ENCODE results near the gene PLXDC2. TPM values are rescaled to one million over a fixed set of nuclear protein-coding genes. Genes with fewer than 3 reads are reported as not detected.
"Not testable (repeated sequence)": the region's sequence is repeated elsewhere in the genome, so short reads cannot be mapped to it uniquely, and the experiment has no call there.

Gene PLXDC2
- total RNA-seq, result 5.1 and 12.3 TPM in 2 replicates
- polyA plus RNA-seq, result 4.2 and 6.2 TPM in 2 replicates
- polyA plus RNA-seq (2012), result 2.3 and 3.7 TPM in 2 replicates
- polyA minus RNA-seq (ENCODE audit: low replicate concordance), result 2.8 and 4.4 TPM in 2 replicates

DNA sequence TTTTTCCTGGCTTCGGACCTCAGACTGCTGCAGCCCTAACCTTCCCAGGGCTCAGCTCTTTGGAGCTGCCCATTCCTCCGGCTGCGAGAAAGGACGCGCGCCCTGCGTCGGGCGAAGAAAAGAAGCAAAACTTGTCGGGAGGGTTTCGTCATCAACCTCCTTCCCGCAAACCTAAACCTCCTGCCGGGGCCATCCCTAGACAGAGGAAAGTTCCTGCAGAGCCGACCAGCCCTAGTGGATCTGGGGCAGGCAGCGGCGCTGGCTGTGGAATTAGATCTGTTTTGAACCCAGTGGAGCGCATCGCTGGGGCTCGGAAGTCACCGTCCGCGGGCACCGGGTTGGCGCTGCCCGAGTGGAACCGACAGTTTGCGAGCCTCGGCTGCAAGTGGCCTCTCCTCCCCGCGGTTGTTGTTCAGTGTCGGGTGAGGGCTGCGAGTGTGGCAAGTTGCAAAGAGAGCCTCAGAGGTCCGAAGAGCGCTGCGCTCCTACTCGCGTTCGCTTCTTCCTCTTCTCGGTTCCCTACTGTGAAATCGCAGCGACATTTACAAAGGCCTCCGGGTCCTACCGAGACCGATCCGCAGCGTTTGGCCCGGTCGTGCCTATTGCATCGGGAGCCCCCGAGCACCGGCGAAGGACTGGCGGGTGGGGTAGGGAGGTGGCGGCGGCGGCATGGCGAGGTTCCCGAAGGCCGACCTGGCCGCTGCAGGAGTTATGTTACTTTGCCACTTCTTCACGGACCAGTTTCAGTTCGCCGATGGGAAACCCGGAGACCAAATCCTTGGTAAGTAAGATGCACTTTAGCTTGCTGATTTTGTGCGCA, at the start of gene PLXDC2:
Gene PLXDC2 (plus strand): TSS at position 22 of the 820 bp plus-strand sequence.
- no peaks in the 10 kb centered on the region for H3K79me2 ChIP-seq (ENCODE audit: control insufficient read depth, insufficient read depth, low read length)
- H3K4me2 ChIP-seq (ENCODE audit: extremely low read depth, insufficient read depth, low read length), result peak within 1 kb of the TSS; percentile 97
- no peaks in the 10 kb centered on the region for H3K4me1 ChIP-seq (ENCODE audit: control insufficient read depth, extremely low read depth, insufficient read depth, low read length)
- no peaks in the 10 kb centered on the region for H3K36me3 ChIP-seq (ENCODE audit: control insufficient read depth, insufficient read depth, low read length)
- H3K4me3 ChIP-seq (replicated peaks in 1 of 4; ENCODE audit: control extremely low read depth in 1 of 4, insufficient read depth in 1 of 4, low read depth in 3 of 4, low read length in 4 of 4), result peak within 1 kb of the TSS; percentile 54 to 81 (median 74)
- TF ChIP-seq, protein P1, sequence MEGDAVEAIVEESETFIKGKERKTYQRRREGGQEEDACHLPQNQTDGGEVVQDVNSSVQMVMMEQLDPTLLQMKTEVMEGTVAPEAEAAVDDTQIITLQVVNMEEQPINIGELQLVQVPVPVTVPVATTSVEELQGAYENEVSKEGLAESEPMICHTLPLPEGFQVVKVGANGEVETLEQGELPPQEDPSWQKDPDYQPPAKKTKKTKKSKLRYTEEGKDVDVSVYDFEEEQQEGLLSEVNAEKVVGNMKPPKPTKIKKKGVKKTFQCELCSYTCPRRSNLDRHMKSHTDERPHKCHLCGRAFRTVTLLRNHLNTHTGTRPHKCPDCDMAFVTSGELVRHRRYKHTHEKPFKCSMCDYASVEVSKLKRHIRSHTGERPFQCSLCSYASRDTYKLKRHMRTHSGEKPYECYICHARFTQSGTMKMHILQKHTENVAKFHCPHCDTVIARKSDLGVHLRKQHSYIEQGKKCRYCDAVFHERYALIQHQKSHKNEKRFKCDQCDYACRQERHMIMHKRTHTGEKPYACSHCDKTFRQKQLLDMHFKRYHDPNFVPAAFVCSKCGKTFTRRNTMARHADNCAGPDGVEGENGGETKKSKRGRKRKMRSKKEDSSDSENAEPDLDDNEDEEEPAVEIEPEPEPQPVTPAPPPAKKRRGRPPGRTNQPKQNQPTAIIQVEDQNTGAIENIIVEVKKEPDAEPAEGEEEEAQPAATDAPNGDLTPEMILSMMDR (conservative IDR thresholded peaks at IDR 0.05 in 1 of 2, IDR thresholded peaks at IDR 0.05 in 1 of 2; ENCODE audit: low read depth in 1 of 2, low read length in 2 of 2), result no peak
- no peak for TF ChIP-seq EZH2 (IDR thresholded peaks at IDR 0.05; ENCODE audit: low read length, missing control alignments)
- H4K20me1 ChIP-seq (ENCODE audit: control insufficient read depth, extremely low read depth, insufficient read depth, low read length), result no peaks in the 10 kb centered on the region
- peak; percentile 36 to 66 for DNase-seq (ENCODE audit: low read depth in 2 of 2)
- H3K27me3 ChIP-seq (ENCODE audit: control insufficient read depth, insufficient read depth, low read length), result peaks cover 10% of the 10 kb centered on the region
- H3K27ac ChIP-seq (ENCODE audit: insufficient read depth, low read length), result peak within 1 kb of the TSS; percentile 32
- H3K9ac ChIP-seq (ENCODE audit: insufficient read depth, low read length), result peak within 1 kb of the TSS; percentile 50
- H3K9me3 ChIP-seq (ENCODE audit: control insufficient read depth, insufficient read depth, low read depth, low read length), result no peaks in the 10 kb centered on the region
- H2AFZ ChIP-seq (ENCODE audit: low read length), result peak within 1 kb of the TSS; percentile 64

DNA sequence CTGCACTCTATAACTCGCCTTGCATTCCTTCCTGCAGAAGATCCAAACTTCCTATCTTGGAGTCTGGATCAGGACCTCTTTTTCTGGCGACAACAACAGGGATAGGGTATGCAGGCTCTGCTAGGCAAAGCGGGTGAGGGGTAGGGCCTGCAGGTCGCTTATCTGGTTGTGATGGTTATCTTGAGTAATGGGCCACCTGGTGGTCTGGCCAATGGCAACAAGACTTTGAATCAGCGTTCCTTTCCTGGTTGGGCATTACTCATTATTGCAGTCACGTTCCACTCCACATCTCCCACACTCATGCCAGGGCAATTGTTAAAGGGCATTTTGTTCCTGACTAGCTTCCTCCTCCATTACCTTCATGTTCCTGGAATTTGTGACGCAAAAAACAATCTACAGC, 48.4 kb upstream of the PLXDC2 start:
- Histone ChIP-seq H3K4me2 (ENCODE audit: extremely low read depth, insufficient read depth, low read length) (no peak overlapping the region), H3K27ac (ENCODE audit: insufficient read depth, low read length) (no peak overlapping the region), H3K36me3 (ENCODE audit: control insufficient read depth, insufficient read depth, low read length) (no peaks in the 10 kb centered on the region), H3K4me3 (replicated peaks in 1 of 4; ENCODE audit: control extremely low read depth in 1 of 4, insufficient read depth in 1 of 4, low read depth in 3 of 4, low read length in 4 of 4) (no peak overlapping the region), H3K27me3 (ENCODE audit: control insufficient read depth, insufficient read depth, low read length) (no peaks in the 10 kb centered on the region), H3K4me1 (ENCODE audit: control insufficient read depth, extremely low read depth, insufficient read depth, low read length) (no peaks in the 10 kb centered on the region), H3K9ac (ENCODE audit: insufficient read depth, low read length) (no peak overlapping the region), H3K79me2 (ENCODE audit: control insufficient read depth, insufficient read depth, low read length) (no peaks in the 10 kb centered on the region), H4K20me1 (ENCODE audit: control insufficient read depth, extremely low read depth, insufficient read depth, low read length) (no peaks in the 10 kb centered on the region), H3K9me3 (ENCODE audit: control insufficient read depth, insufficient read depth, low read depth, low read length) (no peaks in the 10 kb centered on the region), H2AFZ (ENCODE audit: low read length) (no peak overlapping the region)
- no peak for DNase-seq (ENCODE audit: low read depth in 2 of 2)
- TF ChIP-seq, protein P1 (conservative IDR thresholded peaks at IDR 0.05 in 1 of 2, IDR thresholded peaks at IDR 0.05 in 1 of 2; ENCODE audit: low read depth in 1 of 2, low read length in 2 of 2), result no peak
- TF ChIP-seq EZH2 (IDR thresholded peaks at IDR 0.05; ENCODE audit: low read length, missing control alignments), result no peak

DNA sequence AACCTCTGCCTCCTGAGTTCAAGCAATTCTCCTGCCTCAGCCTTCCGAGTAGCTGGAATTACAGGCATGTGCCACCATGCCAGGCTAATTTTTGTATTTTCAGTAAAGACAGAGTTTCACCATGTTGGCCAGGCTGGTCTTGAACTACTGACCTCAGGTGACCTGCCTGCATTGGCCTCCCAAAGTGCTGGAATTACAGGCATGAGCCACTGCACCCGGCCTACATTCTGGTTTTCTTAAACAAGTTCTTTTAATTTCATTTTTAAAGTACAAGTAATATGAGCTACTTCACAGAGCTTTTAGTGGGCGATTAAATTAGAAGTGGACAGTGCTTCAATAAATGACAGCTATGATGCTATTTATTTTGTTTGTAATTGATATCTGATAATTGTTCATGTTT, 46.4 kb upstream of the PLXDC2 start:
- not testable (repeated sequence) for H3K4me1 ChIP-seq (ENCODE audit: control insufficient read depth, extremely low read depth, insufficient read depth, low read length); H3K36me3 ChIP-seq (ENCODE audit: control insufficient read depth, insufficient read depth, low read length); DNase-seq (ENCODE audit: low read depth in 2 of 2); H3K27ac ChIP-seq (ENCODE audit: insufficient read depth, low read length); H3K9ac ChIP-seq (ENCODE audit: insufficient read depth, low read length); H3K79me2 ChIP-seq (ENCODE audit: control insufficient read depth, insufficient read depth, low read length); H2AFZ ChIP-seq (ENCODE audit: low read length); H4K20me1 ChIP-seq (ENCODE audit: control insufficient read depth, extremely low read depth, insufficient read depth, low read length); H3K4me3 ChIP-seq (replicated peaks in 1 of 4; ENCODE audit: control extremely low read depth in 1 of 4, insufficient read depth in 1 of 4, low read depth in 3 of 4, low read length in 4 of 4); H3K4me2 ChIP-seq (ENCODE audit: extremely low read depth, insufficient read depth, low read length); H3K27me3 ChIP-seq (ENCODE audit: control insufficient read depth, insufficient read depth, low read length); H3K9me3 ChIP-seq (ENCODE audit: control insufficient read depth, insufficient read depth, low read depth, low read length)
